COR-L47 (cell line): ENCODE data around the gene DNAJC5G.
A peak's percentile ranks its signal among the peaks of the same experiment; 100 is the strongest.
"Not testable (repeated sequence)": the region's sequence is repeated elsewhere in the genome, so short reads cannot be mapped to it uniquely, and the experiment has no call there.

Source experiments
- DNase-seq: peaks from one replicate; lab custom pipeline; 2025; lab: John Stamatoyannopoulos, UW

The DNAJC5G gene

DNA sequence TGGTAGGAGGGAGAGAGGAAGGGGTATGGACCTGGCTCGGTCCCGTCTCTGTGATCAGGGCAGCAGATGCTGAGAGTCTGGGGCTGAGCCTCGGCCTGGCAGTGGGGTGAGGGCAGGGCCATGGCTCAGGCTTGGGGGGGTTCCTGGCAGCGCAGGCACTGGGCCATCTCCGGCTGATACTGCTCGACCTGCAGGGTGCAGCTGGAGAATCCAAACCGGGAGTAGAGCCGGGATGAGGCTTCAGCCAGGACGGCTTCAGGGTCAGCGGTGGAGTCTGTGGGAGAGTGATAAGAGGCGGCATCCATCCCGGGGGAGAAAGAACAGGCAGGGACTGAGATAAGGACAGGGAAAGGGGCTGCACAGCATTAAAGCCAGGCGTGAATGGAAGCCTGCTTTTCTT is 20.0 kb upstream of the DNAJC5G start:
- no peak for DNase-seq

DNA sequence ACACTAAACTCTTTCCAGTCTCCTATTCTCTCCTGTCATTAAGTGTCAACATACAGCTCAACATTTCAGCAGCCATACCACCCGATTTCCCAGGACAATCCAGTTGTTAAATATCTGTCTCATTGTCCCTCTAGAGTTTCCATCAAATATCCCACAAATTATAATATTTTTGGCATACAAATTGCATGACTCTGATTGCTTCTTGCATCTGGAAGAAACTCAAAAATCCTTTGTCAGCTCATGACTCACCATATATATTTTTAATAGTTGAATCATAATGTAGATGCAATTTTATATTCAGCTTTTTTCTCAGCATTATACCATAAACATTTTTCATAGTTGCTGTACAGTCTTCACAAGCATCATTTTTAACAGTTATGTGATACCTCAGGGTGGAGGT is 19.6 kb upstream of the DNAJC5G start:
- DNase-seq: no peak

DNA sequence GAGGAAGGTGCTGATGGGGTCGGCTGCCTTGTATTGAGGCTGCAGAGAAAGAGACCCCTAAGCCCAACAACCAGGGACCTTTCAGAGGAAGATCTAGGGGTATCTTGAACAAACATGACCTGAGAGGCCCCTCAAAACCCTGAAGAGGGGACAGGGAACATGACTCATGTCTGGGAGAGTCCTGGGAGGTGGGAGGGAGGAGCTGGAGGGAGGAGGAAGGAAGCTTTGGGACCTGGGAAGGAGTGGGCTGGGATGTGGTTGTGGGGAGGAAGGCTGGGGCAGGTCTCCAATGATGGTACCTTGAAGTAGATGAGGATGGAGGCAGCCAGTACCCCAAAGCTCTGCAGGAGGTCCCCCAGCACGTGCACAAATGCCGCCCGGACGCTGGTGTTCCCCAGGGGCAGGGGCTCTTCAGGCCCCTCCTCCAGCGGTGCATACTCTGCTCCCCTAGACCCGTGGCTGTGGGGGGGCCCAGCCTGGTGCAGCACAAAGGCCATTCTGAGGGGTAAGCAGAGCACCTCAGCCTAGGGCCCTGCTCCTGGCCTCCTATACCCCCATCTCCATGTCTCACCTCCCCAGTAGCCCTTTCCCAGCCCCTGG is 18.3 kb upstream of the DNAJC5G start:
- DNase-seq: no peak

DNA sequence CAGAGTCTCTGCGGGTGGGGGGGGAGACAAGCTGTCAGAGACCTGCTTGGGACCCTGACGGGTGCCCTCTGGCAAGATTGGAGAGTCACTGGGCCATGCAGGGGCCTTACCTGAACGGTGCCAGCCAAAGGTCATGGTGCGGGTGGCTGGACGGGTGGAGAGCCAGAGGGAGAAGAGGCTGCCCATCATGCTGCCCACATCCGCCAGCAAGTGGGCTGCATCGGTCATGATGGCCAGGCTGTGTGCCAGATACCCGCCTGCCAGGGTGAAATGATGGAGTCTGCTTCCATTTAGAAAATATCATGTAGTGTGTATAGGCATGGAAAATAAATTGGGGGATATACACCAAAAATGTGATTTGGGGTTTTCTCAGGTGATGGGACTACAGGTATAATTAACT is 17.2 kb upstream of the DNAJC5G start:
- DNase-seq: no peak

DNA sequence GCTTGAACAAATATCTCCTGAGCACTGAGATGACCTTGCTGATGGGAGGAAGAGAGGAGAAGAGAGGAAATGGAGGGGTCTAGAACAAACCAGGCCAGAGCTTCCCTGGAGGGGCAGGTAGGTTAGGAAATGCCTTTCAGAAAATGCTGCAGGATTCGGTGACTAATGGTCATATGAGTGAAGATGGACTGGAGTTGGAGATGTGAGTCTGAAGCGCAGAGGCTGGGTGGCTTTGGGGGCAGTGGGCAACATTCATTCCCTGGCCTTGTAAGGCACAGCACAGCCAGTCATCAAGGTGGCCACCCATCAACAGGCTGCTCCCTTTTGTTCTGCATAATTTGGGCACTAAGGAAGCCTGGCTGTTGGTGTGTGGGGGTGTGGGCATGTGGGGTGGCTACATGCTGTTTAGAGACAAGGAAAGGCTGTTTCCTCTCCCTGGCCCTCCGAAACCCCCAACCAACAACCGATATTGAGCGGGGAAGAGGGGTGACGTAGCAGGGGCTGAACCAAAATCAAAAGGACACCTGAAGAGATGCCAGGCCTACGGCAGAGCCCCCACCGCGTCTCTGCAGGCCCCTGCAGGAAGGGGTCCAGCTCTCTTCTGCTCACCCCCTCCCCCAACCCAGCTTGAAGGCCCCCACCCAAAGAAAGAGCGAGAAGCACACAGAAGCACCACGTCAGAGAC is 13.8 kb upstream of the DNAJC5G start:
- no peak for DNase-seq

DNA sequence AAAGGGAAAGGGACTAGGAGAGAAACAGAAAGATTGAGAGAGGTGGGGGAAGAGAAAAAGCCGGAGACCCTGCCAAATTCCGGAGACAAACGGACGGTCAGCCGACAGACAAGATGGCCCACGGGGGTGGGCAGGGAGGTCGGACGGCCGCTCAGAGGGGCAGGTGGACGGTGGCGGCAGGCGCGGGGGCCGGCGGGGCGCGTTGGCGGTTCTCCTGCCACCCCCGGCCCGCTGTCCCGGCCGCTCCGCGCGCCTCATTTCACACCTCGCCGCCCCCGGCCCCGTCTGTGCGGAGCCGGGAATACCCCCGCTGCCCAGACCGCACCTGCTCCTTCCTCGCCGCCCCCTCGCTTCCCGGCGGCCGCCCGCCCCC is 13.3 kb upstream of the DNAJC5G start:
- no peak for DNase-seq

DNA sequence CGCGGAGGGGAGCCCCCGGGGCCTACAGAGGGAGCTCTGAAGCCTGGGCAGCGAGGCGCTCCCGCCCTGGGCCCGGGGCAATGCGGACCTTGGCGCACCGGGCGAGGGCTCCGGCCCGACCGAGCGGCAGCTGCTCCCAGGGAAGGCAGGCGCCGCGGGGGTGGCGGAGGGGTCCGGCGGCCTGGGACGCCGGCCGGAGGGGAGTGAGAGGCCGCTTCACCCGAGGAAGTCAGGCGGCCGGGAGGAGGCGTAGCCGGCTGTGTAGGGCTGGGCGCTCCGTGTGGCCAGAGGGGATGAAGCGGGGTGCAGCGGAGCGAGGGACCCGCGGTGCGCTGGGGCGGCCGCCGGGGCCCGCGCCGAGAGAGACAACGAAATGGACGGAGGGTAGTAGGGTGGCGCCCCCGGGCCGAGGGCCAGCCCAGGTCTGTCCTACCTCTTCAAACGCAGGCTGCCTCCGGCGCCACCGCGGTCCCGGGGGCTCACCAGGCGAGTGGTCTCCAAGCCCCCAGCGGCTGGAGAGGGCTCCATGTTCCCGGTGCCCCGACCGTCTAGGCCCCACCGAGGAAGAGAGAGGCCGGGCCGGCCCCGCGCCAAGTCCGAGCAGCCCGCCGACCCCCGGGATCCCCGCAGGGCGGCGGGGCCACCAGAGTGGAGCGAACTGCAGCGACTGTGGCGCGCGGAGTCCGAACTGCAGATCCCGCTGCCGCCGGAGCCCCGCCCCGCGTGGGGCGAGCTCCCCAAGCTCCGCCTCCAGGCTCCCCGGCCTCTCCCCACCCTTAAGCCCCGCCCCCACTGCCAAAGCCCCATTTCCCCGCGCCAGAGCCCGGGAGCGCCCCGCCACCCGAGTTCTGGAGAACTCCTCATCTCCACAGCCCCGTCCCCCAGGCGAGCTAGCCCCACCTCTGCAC is 12.6 kb upstream of the DNAJC5G start, which contains the start of gene SLC30A3:
TSS of gene SLC30A3 (minus strand) at position 669 of the 908 bp plus-strand sequence. CDS start at position 528, 141 bp downstream.
- peak; percentile 41 for DNase-seq

DNA sequence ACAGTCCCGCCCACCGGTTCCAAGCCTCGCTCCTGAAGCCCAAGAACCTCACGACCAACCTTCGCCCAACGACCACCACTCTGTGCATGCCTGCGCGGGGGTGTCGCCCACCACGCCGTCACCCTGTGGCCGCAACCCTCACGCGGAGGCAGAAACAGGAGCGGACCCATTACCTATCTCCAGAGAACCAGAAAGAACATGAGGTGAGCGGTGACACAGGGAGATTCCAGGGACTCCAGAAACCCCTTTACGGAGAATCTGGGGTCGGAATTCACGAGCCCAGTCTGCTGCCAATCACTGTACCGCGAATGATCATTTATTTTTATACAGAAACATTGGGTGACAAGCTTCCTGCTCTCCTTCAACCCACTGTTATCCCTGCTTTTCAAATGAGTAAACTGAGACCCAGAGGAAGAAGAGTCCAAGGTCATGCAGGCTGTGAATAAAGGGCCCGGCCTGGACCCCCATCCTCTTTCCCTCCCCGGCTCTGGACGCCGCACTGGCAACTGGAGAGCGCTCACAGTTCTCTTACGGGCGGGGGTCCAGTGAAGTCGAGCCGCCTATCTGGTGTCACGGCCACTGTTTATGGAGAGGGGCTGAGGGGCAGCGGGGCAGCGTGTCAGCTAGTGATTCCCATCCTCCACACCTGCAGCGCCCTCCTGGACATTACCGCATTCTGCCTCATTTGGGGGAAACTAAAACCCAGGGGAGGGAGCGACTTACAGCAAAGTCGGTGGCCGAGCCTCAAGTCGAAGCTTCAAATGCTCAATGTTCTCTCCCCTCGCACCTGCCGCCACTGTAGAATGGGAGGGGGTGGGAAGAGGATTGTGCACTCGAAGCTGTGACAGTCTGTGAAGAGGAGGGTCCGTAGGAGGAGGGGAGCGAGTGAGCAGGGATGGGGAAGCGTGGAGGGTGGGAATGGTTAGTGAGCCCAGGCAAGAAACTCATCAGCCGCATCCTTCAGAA is 11.7 kb upstream of the DNAJC5G start:
- DNase-seq: no peak

DNA sequence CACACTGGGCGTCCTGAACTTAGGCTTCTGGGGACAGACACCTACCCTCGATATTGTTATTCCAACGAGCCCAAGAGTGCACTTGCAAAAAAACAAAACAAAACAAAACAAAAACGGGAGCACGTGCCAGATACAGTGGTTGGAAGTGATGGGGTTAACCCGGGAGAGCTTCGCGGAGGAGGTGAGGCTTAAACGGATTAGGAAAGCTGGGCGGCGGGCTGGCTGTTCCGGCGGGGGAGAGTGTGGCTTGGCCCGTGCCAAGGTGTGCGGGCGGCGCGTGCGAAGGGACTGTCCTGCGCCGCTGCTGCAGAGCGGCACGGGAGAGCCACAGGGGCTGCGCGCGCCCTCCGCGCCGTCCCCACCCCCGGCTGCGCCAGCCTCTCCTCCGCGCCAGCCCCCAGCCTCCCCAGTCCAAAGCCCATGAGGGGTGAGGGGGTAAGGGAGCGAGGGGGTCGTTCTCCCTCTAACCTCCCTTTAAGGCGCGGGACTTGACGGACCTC is 10.9 kb upstream of the DNAJC5G start:
- no peak for DNase-seq

DNA sequence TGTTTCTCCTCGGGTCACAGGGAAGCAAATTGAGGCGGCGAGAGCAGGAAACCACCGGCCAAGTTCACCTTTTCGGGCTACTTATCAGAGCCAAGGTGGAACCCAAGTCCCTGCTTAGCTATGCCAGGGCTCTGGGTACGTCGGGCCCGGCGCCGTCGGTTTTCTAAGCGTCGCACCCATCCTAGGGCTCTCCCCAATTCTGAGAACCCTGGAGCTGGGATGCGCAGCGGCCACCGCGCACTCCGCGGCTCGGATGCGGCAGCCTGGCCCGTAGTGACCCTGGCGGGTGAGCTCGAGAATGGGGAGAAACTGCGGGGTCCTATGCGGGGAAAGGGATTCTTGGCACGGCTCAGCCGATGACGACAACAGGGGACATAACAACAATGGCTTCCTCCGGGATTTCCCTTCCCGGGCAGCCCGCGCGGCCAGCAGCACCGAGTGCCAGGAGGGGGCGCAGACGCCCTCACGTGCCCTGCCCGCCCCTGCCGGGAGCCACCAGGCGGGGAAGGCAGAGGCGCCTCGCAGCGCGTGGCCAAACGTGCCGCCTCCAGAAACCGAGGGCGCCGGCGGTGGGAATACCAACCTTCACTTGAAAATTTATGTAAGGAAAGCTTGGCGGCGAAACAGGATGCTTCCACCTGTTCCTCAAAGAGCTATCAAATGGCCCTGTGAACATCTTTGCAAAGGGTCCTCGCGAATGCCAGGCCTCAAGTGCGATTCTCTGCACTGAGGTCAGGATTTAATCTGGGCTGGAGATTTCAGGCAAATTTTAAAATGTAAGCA is 10.3 kb upstream of the DNAJC5G start:
- peak; percentile 82 for DNase-seq

DNA sequence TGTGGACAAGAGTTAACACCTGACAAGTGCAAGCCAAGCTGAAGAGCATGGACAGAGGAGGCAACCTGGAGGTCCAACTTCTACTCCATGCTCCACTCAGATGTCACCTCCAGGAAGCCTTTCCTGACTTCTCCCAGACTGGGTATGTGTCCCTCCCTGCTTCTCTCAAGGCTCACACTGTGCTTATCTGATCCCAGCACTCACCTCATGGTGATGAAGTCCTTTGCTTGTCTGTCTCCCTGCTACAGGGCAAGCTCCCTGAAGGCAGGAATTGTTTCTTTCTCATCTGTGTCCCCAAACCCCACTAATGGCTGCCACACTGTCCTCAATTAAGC is 9.7 kb upstream of the DNAJC5G start:
- DNase-seq: no peak

DNA sequence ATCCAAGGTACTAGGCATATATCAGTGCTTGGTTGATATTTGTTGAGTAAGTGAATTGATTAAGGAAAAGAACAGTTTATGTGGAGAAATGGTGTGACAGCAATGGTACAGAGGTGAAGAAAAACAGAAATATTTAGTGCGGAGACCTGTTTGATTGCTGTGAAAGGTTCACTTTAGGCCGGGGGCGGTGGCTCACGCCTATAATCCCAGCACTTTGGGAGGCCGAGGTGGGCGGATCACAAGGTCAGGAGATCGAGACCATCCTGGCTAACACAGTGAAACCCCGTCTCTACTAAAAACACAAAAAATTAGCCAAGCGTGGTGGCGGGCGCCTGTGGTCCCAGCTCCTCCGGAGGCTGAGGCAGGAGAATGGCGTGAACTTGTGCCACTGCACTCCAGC is 6.9 kb upstream of the DNAJC5G start:
- DNase-seq: not testable (repeated sequence)

DNA sequence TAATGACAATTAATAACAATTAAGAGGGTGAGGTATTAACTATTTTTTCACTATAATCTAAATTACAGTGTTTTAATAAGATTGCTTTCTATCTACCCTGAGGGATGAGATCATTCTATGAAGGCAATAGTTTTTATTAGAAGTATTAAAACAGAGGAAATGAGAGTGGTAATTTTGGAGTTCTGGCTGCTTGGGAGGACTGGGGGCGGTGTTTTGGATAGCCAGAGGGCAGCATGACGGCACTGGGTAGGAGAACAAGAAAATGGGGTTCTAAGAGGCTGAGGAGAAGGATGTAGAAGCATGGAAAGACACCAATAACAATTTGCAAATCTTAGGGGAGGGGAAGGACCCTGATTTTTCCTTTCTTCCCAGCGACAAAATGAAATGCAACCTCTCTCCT is 5.1 kb upstream of the DNAJC5G start:
- no peak for DNase-seq

DNA sequence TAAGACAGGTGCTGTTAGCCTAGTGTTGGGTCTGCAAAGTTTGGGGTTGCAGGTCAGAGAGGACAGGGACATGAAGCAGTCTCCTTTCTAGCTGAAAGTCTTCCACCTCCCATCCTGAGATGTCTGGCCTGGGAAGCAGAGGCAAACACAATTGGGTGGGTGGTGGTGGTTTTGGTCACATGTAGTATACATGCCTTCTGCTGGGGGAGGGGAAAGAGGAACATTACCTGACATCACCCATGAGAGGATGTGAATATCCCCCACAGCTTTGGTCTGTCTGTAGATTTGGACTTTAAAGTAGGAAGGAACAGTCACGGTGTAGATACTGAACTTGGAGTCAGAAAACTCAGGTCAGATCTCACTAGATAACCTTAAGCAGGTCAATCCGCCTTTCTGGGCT is 4.6 kb upstream of the DNAJC5G start:
- DNase-seq: no peak

DNA sequence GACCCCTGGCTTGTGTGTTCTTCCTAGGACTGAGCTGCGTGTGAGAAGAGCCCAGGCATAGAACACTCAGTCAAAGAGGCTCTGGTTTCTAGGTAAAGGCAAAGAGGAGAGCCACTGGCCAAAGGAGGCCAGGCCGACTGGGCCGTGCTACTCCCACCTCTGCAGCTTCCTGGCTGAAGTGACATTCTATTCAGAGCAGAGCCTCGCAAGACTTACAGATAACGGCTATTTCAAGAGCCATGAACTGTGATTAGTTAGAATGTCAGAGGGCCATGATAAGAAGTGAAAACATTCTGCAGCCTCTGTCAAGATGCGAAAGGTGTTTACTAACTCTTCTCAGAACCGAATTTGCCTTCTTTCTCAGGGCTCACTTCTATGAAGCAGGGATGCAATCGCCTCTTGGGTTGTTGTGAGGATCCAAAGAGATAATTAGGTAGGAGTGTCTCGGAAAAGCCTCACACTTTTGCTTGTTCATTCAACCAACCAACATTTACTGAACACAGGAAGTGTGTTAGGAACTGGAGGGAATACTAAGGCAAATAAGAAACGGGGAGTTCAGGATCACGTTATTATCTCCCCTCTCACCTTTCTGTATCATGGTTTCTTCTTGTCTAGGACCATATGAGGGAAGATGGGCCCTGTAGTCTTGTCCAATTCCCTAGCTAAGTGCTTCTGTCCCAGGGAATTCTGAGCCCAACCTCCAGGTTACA is 3.4 kb upstream of the DNAJC5G start:
- DNase-seq: no peak

DNA sequence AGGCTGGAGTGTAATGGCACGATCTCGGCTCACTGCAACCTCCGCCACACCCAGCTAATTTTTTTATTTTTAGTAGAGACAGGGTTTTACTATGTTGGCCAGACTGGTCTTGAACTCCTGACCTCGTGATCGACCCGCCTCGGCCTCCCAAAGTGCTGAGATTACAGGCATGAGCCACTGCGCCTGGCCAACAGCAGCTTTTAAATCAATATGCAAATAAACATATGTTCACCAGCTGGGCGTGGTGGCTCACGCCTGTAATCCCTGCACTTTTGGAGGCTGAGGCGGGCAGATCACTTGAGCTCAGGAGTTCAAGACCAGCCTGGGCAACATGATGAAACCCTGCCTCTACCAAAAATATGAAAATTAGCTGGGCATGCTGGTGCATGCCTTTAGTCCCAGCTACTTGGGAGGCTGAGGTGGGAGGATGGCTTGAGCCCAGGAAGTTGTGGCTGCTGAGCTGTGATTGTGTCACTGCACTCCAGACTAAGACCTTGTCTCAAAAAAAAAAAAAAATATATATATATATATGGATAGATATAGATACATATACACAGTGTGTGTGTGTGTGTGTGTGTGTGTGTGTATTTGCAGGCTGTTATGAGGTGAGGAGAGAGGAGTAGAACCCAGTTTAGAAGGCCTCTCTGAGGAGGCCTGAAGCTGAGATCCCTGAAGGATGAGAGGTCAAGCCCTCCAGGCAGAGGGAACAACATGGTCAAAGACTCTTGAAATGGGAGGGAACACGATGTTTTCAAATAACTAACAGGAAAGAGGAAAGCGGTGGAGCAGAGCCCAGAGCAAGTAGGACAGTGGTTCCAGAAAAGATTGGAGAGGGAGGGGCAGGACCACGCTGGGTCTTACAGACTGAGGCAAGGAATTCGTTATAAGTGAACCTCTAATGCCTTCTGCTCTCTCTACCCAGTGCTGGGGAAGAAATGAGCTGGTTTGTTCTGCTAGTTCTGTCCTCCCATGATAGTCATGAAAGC is 2.4 kb upstream of the DNAJC5G start:
- DNase-seq: not testable (repeated sequence)

DNA sequence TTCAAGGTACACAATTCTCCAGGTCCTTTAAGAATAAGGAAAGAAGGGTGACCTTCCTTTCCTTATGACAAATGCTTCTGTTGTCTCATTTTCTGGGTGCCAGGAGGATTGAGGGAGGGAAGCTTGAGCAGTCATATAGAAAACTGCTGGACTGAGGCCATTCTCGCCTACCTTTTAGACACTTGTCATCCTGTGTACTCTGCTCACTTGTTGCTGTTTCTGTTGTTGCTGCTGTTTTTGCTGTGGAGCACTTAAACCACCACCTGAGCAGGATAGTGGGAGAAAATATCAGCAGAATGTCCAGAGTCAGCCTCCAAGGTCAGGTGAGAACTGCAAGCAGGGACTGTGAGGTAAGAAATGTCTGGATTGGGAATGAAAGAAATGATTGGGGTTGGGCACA is 2.8 kb downstream of the DNAJC5G start:
- DNase-seq: no peak

DNA sequence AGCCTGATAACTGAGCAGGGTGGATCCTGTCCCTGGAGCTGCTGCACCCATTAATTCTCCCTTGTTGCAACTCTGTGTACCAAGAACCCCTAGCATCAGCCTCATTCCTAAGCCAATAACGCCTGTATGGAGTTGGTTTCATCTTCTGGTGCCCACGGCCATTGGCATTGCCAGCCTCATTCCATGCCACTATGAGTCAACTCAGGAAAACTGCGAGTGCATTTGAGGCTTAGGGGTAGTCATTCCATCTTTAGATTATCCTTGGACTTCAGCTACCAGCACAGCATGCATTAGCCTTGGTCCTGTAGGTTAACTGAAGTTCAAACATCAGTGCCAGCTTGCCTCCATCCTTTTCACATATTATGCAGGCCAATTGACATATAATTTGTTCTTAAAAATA is 5.6 kb downstream of the DNAJC5G start:
- no peak for DNase-seq

DNA sequence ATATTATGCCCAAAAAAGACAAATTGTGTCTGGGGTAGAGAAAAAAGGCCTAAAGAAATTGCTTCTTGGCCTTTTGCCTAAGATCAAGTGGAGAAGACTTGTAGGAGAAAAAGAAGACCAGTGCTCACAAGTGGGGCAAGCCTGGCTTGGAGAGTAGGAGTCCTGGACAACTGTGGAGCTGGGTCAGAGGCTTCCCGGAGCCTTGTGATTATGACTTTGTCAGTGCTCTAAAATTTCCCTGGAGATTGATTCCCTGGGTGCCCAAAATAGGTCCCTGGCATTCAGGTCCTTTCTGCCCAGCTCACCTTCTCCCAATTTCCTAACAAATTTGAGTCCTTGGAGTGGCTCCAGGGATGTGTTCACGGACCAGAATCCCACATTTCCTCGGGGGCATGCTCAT is 6.2 kb downstream of the DNAJC5G start:
- no peak for DNase-seq
